Measurements from ENCODE around the gene RPS14.

The RPS14 gene

DNA sequence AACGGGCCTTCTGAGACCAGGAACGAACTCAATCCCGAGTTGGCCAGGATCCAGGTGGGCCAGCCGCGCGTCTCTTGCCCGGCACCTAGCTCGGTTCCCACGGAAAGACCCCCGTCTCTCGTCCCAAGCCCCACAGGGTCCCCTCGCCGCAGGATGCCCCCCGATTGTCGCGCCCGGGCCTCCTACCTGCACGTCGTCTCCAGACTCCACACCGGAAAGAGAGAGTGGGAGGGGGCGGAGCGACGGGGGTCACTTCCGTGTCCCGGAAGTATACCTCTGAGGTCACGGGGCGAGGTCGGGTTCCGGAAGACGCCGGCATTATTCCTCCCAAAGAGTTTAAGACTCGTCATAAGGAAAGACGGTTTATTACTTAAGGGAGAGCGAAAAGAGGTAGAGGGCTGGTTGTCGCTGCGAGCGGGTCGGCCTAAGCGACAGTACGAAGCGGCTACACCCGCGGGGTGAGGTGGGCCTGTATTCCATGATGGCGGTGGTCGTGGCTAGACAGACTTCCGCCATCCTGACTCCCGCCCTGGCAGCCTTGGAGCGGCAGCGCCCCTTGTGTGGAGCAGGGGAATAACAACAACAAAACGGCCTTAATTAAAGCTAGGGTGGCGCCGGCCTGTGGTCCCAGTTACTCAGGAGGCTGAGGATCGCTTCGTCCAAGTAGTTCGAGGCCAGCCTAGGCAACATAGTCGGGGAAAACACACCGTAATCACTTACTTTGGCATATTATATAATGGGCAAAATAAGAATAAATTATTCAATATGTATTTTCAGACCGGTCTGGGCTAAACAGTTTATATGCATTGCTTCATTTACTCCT lies at the start of gene RPS14:
Gene RPS14, minus strand, starts transcription at position 223 of the 823 bp plus-strand sequence. CDS start 2,006 bp downstream, outside the sequence.
- DNase-seq (ENCODE audit: low spot score) = peak; percentile 94

DNA sequence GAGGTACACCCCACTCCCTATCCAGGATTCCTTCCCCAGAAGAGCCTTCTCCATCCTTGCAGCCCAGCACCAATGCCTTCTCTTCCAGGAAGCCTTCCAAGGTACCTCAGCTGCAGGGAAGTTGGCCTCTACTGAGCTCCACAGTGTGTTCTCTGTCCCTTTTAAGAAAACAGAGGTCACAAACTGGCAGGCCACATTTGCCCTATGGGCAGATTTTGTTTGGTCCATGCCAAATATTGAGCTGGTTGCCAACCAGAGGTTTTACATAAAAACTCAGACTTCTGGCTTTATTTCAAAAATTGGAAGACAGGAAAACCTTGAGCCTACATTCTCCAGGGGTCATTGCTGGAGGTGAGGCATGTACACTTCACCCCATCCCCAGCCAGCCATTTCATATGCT lies 49.4 kb upstream of the RPS14 start:
- DNase-seq (ENCODE audit: low spot score) = no peak

DNA sequence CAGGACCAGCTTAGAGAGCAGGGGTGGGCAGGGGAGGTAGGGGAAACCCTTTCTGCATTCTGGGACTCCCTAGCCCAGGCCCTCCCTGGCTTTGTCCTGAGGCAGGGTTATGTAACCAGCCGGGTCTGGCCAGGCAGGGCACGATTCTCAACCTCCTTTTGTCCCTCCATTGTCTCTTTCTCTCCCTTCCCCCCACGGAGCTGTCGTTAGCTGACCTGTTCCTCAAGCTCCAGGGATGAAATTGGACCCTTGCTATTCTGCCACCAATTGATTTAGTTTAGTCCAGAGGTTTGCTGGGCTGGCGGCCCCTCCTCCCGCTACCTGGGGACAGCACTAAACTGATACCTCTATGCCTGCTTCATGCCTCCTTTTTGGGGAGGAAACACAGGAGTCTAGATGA lies 49.0 kb upstream of the RPS14 start:
- DNase-seq (ENCODE audit: low spot score) = peak; percentile 68

DNA sequence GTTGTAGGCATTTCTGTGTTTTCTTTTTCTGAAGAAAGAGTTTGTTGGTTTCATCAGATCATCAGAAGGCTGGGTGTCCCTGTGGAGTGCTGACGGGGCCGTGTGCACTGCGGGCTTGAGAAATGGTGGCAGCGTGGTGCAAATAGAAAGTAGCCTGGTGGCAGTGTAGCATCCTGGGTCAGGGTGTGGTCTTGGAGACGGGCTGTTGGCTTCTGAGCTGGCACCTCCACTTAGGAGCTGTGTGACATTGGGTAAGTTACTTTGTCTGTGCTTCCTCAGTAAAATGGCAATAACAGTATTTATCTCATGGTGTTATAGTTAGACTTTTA lies 48.4 kb upstream of the RPS14 start:
- DNase-seq (ENCODE audit: low spot score) = no peak

DNA sequence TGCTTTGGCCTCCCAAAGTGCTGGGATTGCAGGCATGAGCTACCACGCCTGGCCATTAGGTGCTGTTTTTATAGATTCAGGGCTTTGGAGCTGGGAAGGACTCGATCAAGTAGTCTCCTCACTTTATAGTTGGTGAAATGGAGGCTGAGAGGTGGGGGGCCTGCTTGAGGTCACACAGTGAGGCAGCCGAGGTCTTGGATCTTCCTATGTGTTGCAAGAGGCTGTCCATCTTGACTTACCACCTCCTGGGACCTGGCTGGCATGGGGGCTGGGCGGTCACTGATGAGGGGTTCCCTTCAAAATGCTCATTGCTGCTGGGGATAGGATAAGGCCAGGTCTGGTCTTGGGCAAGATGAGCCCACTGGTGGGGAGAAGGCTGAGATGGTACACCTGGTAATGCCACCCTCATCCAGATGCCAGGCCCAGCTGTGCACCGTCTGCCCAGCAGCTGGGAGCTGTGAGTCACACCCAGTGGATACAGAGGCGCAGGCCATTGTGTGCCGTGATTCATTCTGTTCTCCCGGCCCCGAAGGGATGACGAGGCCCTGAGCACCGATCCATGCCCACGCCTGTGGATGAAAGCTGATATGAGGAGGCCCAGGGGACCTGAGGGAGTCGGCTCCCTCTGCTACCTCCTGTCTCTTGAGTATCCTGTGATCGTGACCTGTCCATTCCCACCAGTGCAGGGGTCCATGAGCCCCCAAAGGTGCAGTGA lies 47.9 kb upstream of the RPS14 start:
- no peak for DNase-seq (ENCODE audit: low spot score)

DNA sequence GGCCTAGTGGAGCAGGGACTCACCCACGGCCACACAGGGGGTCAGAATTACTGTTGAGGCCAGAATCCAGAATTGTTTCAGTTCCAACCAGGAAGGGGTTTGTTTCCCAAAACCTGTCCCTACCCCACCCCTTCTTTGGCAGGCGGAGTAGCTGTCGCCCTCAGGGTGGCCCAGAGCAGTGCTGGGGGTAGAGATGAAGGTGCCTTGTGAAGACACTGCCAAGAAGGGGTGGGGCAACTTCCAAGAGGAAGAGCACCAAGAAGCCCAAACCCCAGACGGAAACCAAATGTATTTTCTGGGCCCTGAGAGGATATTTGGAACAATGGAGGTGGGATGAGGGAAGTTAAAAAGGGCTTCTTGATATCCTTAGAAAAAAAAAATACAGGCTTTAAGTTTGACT lies 47.0 kb upstream of the RPS14 start:
- DNase-seq (ENCODE audit: low spot score) = no peak

DNA sequence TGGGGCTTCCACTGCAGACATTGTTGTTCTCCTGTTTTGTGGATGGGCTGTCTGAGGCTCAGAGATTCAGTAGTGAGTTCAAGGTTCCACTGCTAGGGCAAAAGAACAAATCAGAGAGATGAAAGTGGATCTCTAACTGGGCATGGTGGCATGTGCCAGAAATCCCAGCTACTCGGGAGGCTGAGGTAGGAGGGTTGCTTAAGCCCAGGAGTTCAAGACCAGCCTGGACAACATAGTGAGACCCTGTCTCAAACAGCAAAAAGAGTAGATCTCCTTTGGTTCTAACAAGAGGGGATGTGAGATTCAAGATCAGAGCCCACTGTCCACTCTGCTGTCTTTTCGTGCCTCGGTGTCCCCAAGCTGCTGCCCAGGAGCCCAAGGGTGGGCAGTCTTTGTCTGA lies 46.6 kb upstream of the RPS14 start:
- DNase-seq (ENCODE audit: low spot score) = no peak

DNA sequence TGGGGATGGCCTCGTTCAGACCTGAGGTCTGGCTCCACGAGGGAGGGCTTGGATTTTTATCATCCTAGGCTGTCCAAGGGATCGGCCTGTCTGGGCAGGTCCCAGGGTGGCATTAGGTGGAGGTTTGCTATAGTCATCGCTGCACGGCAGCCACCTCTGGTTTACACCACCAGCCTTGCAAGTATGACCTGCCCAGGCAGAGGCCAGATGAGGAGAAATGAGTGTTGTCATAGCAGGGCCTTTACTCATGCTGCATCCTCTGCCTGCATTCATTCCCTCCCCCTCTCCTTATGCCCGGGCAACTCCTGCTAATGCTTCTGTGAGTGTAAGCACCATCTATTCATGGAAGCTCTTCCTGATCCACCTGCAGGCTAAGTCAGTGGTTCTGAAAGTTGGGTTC lies 43.1 kb upstream of the RPS14 start:
- DNase-seq (ENCODE audit: low spot score) = no peak

DNA sequence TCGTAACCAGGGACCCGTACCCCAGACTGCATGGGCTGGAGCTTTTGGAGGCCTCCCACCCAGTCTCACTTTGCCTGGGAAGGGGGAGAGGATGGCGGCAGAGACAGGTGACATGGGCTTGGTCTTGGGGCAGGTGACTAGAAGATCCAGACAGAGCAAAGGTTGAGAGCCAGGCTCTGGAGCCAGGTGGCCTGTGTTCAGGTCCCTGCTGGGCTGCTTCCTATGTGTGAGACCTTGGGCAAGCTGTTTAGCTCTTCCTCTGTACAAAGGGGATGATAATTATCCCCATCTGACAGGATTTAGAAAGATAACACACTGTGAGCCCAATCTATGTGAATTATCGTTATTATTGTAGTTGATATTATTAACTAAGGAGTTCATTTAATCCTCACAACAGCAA lies 42.3 kb upstream of the RPS14 start:
- no peak for DNase-seq (ENCODE audit: low spot score)

DNA sequence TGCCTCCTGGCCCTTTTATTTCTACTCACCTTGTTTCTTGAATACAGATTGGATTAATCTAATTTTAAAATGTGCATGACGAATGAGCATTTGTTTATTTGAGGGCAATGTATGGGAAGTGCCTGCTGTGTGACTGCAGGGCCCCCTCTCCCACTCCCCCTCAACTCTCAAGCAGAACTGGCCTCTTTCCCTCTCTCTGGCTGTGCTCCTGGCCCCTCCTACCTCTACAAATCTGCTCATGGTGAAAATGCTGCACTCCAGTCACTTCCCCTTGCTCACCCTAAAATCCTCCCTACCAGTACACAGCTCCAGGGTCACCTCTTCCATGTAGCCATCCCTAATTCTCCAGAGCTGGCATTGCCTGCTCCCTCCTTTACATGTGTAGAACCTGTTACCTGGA lies 41.2 kb upstream of the RPS14 start:
- DNase-seq (ENCODE audit: low spot score) = no peak

DNA sequence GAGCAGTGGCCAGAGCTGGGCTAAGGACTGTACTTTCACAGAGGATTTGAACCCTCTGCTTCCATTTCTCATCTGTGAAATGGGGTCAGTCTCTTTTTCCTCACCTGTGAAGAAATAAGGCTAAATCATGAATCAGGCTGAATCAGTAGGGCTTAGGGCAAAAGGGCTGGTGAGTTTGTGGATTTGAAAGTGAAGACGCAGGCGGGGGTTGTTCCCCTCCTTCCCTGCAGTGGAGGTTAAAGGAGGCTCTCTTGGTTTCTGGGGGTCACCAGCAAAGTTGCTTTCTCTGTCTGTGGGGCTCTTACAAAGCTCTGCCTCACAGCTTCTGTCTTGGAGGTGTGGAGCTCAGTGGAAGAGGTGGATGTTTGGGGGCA lies 40.7 kb upstream of the RPS14 start:
- no peak for DNase-seq (ENCODE audit: low spot score)

DNA sequence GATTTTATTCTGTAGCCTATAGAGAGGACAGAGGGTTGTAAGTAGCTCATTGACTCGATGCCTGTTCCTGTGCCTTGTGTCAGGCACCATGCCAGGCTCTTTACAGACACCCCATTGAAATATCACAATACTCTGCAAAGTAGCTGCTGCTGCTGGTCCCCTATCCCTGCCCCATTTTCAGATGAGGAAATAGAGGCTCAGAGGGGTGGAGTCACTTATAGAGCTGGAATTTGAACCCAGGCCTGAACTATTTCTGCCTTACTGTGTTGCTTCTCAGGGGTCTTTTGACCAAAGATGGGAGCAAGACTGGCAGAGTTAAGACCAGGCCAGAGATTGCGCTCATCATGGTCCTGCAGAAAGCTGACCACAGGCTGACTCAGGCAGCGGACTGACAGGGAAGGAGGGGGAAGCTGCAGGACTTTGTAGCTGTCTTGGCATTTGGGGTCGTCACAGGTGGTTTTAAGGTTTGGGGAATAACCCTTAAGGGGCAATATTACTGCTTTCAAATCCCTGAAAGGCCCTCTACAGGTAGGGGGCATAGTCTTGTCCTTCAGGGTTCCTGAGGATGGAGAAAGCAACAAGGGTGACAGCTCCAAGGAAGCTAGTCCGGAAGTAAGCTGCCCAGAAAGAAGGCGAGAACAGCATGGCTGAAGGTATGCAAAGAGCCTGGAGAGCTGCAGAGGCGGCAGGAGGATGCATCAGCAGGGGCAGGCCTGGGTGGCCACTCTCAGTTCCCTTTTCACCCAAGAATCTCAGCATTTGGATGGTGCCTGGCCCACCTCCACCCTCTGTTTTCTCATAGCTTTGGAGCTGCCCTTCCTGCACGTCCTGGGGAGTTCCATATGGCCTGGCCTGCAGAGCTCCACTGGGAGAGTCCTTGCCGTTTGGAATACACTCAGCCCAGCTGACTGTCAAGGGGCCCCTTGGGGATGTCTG lies 40.1 kb upstream of the RPS14 start:
- no peak for DNase-seq (ENCODE audit: low spot score)

DNA sequence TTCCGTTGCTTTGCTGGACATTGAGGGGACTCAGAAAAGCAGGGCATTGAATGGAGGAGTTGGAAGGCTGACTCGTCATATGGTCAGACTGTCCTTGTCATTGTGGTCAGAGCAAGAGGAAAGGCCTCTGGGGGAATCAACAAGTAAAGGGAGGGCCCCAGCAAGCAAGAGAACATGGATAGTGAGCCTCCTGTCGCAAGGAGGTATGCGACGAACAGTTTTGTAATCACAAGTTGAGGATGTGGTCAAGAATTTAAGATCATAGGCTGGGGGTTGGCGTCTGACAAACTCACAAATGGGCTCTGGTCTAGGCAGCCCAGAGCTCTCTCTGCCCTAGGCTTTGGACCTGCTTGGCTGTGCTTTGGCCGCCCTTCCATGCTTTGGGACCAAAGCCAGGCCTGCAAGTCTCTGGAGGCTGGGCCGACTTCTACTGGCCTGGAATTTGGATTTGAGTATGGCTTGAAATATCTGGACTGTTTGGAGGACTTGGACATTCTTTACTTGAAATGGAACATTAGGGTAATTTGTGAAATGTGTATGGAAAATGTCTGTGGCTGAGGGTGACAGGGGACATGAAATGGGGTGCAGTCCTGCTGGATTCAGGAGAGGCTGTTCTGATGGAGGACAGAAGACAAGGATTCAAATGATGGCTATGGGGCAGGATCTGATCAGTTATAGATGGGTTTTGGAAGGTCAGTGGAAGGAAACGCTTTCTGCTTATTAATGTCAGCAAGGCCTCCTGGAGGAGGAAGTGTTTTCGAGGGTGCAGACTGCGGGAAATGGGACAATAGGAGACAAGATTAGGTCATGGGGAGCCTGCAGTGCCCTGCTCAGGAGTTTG lies 39.2 kb upstream of the RPS14 start:
- DNase-seq (ENCODE audit: low spot score) = no peak

DNA sequence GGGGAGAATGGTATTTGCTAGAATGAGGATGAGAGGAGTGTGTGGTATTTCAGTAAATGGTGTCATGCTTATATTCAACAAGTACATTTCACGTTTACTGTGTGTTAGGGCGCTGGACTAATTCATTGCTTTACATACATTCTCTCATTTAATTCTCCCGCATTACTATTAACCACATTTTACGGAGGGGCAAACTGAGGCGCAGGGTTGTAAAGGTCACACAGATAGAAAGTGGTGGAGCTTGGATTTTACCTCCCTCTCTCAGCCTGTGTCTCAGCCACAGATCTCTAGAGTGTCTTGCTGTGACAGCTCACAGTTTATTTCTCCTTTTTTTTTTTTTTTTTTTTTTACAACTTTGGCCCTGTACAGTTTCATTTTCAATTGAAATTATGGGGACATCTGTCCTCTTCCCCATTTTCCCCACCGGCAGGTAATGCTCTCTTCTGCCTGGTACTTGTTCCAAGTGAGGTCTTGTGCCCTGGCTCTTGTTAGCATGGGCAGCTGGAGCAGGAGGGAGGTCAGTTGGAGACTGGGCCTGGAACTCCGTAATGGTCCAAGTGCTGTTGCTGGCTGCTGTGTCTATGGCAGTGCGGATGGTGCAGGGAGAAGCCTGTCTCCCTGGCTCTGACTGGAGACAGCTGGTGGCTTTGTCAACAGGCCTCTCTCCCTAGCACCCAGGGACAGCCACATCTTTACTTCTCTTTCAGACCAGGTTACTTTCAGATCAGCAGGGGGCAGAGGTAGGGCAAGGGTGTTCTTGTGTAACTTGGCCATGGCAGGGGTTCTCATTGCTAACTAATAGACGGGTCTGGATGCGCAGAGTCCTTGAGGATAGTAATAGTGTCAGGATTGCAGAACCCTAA lies 37.9 kb upstream of the RPS14 start:
- no peak for DNase-seq (ENCODE audit: low spot score)

DNA sequence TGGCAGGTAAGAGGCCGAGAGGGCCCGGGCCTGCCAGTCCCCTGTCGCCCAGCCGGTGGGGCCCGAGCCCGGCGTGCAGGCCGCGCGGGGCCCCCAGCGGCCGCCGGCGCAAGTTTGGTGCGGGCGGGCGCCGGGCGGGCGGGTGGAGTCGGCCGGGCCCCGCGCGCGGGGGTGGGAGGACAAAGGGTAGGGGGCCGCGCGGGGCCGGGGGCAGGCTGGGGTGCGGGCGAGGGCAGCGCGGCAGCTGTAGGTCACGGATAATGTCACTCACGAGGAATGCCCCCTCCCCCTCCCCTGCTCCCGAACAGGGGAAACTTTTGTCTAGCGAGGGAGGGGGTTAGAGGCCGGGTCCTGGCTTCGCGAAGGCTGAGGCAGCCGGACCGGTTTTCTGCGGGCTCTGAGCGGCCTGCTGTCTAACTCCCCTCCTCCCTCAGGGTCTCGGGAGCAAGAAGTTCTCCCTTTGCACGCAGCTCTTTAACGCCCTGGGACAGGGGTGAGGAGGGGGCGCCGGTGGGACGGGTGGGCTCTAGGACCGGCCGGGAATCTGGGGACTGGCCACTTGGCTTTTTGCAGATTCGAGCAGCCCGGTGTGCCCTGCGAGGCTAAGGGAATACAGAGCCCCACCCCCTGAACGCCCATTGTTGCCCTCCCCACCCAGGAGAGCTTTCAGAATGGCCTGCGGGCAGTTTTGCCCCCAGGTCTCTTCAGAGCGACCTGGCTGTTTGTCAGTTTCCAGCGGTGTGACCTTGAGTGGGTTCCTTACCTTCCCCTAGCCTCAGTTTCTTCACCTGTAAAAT lies 37.1 kb upstream of the RPS14 start:
- DNase-seq (ENCODE audit: low spot score) = peak; percentile 90

DNA sequence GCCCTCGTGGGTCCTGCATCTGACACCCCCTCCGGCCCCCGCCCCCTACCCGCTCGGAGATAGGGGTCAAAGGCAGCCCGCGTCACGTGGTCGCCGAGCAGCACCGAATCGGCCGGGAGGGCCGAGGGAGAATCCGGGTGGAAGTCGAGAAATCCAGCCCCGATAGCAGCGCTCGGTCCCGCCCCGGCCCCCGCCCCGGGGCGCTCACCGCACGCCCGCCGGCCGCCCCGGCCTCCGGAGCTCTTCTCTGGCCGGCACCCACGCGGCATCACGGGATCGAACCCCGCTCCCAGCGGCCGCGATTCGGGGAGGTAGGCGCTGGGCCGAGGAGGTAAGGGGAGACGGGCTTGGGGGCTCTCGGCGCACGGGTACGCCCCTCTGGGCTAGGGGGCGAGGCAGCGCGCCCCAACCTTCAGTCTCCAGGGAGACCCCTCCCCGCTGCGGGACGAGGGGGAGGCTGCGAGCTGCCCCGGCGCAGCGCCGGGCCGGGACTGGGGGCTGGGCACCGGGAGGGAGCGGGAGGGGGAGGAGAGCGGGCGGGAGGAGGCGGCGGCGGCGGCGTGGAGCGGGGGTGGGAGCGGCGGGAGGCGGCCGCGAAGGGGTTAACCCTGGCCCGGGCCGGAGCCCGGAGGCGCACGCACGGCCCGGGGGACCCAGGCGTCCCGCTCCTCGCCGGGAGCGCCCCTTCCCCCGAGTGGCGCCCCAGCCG lies 36.3 kb upstream of the RPS14 start:
- DNase-seq (ENCODE audit: low spot score) = peak; percentile 83

DNA sequence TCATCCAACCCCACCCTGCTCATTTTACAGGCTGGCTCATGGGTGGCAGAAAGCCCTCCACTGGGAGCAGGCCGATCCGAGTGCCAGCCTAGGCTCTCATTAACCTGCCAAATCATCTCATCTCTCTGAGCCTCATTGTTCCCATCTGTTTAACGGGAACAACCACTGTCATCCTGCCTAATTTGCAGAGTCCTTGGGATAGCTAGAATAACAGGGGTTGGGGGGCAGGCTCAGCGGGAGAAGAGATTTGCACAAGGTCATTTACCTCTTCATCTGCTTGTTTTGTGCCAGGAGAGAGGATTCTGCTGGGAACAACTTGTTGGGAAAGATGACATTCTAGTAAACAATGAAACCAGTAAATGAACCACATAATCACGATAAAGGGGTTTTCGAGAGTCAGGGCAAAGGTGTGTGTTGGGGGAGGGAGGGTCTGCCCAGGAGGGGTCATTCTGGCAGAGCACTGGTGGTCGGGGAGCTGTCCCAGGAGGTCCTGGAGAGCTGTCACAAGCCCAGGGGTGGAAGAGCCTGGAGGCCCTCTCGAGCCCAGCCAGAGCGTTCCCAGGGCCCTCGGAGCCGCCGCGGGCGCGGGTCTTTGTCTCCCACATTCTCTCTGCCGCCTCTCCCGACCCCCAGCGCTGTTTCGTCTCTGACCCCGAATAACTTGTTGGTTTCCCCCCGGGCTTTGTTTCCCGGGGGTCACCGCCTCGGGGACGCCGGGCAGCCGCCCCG lies 35.6 kb upstream of the RPS14 start:
- no peak for DNase-seq (ENCODE audit: low spot score)

DNA sequence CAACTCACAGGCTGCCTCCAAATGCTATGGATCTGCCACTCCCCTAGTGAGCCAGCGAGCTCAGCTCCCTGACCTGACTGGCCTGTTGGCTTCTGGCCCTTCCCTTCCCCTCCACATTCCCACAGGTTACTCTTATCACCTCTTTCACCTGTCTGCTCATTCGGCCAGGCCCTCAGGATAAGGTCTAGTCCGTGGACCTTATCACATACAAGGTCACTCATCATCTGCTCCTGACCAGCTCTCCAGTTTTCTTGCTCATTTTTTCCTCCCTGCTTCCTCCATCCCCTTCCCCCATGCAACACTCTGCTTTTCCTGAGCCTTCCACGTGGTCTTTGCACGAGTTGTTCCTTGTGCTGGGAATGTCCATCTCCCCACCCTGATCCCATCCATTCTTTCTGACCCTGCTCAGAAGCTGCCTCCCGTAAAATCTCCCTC lies 32.5 kb upstream of the RPS14 start:
- DNase-seq (ENCODE audit: low spot score) = no peak

DNA sequence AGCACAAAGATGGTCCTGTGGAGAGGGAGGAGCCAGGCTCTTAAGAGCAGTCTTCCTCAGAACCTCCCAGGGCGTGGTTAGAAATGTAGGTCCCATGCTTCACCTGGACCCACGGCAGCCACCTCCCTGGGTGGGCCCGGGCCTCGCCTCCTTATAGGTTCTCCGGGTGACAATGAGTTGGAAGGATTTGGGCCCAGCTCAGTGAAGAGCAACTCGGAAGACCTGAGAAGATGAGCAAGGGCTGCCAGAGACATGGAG lies 32.1 kb upstream of the RPS14 start:
- no peak for DNase-seq (ENCODE audit: low spot score)

All from ecto neural progenitor cell (in vitro differentiated cells).